Calu3 (cell line): Measurements from ENCODE around the gene KLHL6. TPM values are rescaled to one million over a fixed set of nuclear protein-coding genes. Genes with fewer than 3 reads are reported as not detected.

Experiments
- BruUV-seq: library from RNA; stranded (reverse); fragments of 400-500 nt; replicated peaks from 2 replicates; lab custom pipeline; 2021; lab: Mats Ljungman, UMichigan
- CTCF ChIA-PET: fragments of 300-600 bp; sonication (Branson Sonifier 250); formaldehyde crosslinking; loops from one replicate; lab custom pipeline; 2022; ENCODE audit warnings: antibody characterized with exemption; lab: Charles Lee
- DNase-seq: peaks from one replicate; pipeline ENCODE4 v3.0.0; 2022
- H3K27ac Mint-ChIP-seq: one replicate; pipeline ENCODE4 v1.8.0; 2022; ENCODE audit warnings: mixed read lengths; ENCODE audit not compliant: unreplicated experiment
- H3K27me3 Mint-ChIP-seq: one replicate; pipeline ENCODE4 v1.8.0; 2022; ENCODE audit warnings: mixed read lengths; ENCODE audit not compliant: unreplicated experiment
- H3K36me3 Mint-ChIP-seq: one replicate; pipeline ENCODE4 v1.8.0; 2022; ENCODE audit warnings: mild to moderate bottlenecking, moderate library complexity, mixed read lengths; ENCODE audit not compliant: insufficient read depth, unreplicated experiment
- H3K4me1 Mint-ChIP-seq: one replicate; pipeline ENCODE4 v1.8.0; 2022; ENCODE audit warnings: mild to moderate bottlenecking, low read depth, mixed read lengths; ENCODE audit not compliant: unreplicated experiment
- H3K4me3 Mint-ChIP-seq: one replicate; pipeline ENCODE4 v1.8.0; 2022; ENCODE audit warnings: mild to moderate bottlenecking, low read depth, moderate library complexity, mixed read lengths; ENCODE audit not compliant: unreplicated experiment
- H3K9me3 Mint-ChIP-seq: one replicate; pipeline ENCODE4 v1.8.0; 2022; ENCODE audit warnings: low read depth, mixed read lengths; ENCODE audit not compliant: unreplicated experiment
- intact Hi-C: fragments of 100-400 bp; cut with micrococcal nuclease; formaldehyde crosslinking; loops from one replicate; pipeline ENCODE4 v1.10.0; 2022; ENCODE audit not compliant: unreplicated experiment
- total RNA-seq: library from RNA; stranded (reverse); gene quantifications from 2 replicates; pipeline ENCODE4 v1.2.3, GENCODE V29; 2022
- TF ChIP-seq, protein P1 (sequence below): fragments of 200-600 bp; IDR thresholded peaks from one replicate; pipeline ENCODE4 v1.8.0; 2022; ENCODE audit warnings: antibody characterized with exemption; ENCODE audit not compliant: unreplicated experiment

Gene KLHL6
- total RNA-seq, 1 experiment from 2014 or later: not detected

DNA sequence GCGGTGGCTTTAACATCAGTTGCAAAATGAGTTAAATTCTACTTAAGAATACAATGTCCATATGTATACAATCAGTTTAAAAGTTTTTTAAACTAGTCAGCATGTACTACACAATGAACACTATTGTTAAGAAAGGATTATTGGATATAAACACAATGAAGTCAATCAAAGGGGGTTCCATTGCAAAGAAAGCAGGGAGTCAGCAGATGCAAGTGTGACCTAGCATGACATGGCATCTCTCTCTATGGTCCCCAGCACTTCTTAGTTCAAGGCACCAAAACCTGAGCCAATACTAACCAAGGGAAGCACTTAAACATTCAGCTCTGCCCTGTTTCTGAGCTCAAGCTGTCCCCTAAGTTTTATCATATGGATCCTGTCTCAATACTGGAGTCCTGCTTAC is 17.0 kb downstream of the KLHL6 start:
- DNase-seq: no peak
- H3K27ac Mint-ChIP-seq: no peak overlapping the region
- CTCF ChIA-PET: interaction anchor here (0.9 kb wide), 1 partner anchor 49 kb away, joined by 3 read pairs; no protein-coding TSS in a partner anchor
- H3K4me3 Mint-ChIP-seq: no peak overlapping the region
- TF ChIP-seq, protein P1, sequence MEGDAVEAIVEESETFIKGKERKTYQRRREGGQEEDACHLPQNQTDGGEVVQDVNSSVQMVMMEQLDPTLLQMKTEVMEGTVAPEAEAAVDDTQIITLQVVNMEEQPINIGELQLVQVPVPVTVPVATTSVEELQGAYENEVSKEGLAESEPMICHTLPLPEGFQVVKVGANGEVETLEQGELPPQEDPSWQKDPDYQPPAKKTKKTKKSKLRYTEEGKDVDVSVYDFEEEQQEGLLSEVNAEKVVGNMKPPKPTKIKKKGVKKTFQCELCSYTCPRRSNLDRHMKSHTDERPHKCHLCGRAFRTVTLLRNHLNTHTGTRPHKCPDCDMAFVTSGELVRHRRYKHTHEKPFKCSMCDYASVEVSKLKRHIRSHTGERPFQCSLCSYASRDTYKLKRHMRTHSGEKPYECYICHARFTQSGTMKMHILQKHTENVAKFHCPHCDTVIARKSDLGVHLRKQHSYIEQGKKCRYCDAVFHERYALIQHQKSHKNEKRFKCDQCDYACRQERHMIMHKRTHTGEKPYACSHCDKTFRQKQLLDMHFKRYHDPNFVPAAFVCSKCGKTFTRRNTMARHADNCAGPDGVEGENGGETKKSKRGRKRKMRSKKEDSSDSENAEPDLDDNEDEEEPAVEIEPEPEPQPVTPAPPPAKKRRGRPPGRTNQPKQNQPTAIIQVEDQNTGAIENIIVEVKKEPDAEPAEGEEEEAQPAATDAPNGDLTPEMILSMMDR: no peak
- H3K36me3 Mint-ChIP-seq: no peaks in the 10 kb centered on the region
- no peaks in the 10 kb centered on the region for H3K9me3 Mint-ChIP-seq
- intact Hi-C loops: no loop called here
- no TSS peak for BruUV-seq
- peaks cover 33% of the 10 kb centered on the region for H3K27me3 Mint-ChIP-seq
- peaks cover 1% of the 10 kb centered on the region for H3K4me1 Mint-ChIP-seq

DNA sequence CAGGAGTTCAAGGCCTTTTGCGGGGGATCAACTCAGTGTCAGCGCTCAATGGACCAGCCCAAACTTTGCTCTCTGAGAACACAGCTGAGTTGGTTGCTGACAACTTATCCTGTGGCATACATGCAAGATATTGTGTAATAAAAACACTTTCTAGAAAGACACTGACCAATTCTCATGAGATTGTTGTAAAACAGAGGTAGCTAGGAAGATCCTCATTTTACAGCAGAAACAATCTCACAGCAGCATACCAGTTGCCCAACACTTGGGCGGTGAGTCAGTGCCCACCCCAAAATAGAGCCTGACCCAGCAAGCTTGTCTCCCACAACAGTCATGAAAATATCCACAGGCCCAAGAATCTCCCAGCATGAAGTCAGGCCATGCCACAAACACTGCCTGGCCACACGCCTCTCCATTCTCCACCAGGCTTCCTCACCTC is 18.2 kb downstream of the KLHL6 start:
- DNase-seq: no peak
- no peaks in the 10 kb centered on the region for H3K36me3 Mint-ChIP-seq
- TF ChIP-seq, protein P1: no peak
- intact Hi-C loops: no loop called here
- CTCF ChIA-PET: interaction anchor here (0.9 kb wide), 1 partner anchor 48 kb away, joined by 3 read pairs; no protein-coding TSS in a partner anchor
- peaks cover 38% of the 10 kb centered on the region for H3K27me3 Mint-ChIP-seq
- peaks cover 7% of the 10 kb centered on the region for H3K4me1 Mint-ChIP-seq
- BruUV-seq: no TSS peak
- H3K9me3 Mint-ChIP-seq: no peaks in the 10 kb centered on the region
- no peak overlapping the region for H3K4me3 Mint-ChIP-seq
- no peak overlapping the region for H3K27ac Mint-ChIP-seq

DNA sequence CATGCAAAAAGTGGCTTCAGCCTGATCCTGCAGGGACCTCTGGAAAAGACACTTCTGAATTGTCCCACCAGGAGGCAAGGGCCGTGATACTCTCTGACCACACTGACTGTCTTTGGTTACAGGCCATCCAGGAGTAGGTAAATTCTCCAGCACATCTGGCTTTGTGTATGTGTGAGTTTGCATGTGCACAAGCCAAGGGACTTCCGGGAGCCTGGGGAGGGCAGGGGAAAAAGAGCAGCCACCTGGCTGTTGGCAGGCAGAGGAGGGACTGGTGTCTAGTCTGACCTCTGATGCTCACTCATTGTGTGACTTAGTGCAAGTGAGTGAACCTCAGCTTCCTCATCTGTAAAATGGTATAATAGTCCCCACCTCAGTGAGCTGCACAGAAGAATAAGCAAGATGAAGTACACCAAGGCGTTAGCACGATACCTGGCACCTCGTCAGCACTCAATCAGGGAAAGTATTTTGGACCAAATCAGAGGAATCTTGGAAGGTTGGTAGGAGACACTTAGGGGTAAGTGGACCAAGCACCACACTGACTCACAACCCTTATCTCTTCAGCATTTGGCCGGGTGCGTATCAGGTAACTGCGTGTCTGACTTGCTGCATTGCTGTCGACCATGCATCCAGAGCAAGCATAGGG is 19.1 kb downstream of the KLHL6 start:
- Mint-ChIP-seq H3K4me3 (no peak overlapping the region), H3K4me1 (peaks cover 7% of the 10 kb centered on the region), H3K9me3 (no peaks in the 10 kb centered on the region), H3K27ac (no peak overlapping the region), H3K27me3 (peaks cover 38% of the 10 kb centered on the region), H3K36me3 (no peaks in the 10 kb centered on the region)
- intact Hi-C loops: no loop called here
- CTCF ChIA-PET: interaction anchor here (1.7 kb wide), 1 partner anchor 12 kb away, joined by 5 read pairs; no protein-coding TSS in a partner anchor
- TF ChIP-seq, protein P1: no peak
- no peak for DNase-seq
- BruUV-seq: no TSS peak

DNA sequence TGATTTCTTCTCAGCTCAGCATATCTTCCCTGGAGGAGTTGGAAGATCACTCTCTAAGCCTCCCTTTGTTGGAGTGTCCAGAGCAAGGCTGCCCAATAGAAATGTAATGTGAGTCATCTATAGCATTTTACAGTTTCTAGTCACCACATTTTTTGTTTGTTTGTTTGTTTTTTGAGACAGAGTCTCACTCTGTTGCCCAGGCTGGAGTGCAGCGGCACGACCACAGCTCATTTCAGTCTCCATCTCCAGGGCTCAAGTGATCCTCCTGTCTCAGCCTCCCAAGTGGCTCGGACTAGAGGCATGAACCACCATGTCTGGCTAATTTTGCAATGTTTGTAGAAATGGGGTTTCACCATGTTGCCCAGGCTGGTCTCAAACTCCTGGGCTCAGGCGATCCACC is 21.3 kb downstream of the KLHL6 start:
- no peaks in the 10 kb centered on the region for H3K9me3 Mint-ChIP-seq
- no peak overlapping the region for H3K4me3 Mint-ChIP-seq
- DNase-seq: no peak
- TF ChIP-seq, protein P1: no peak
- intact Hi-C loops: no loop called here
- BruUV-seq: no TSS peak
- peaks cover 7% of the 10 kb centered on the region for H3K4me1 Mint-ChIP-seq
- CTCF ChIA-PET: no interaction called here
- H3K27ac Mint-ChIP-seq: no peak overlapping the region
- H3K27me3 Mint-ChIP-seq: peaks cover 45% of the 10 kb centered on the region
- H3K36me3 Mint-ChIP-seq: no peaks in the 10 kb centered on the region
